Measurements from ENCODE around the gene MRPS5.

- TF ChIP-seq TAF1 (IDR thresholded peaks at IDR 0.05; ENCODE audit: borderline replicate concordance, insufficient read depth, low read length) (no peak), POLR2AphosphoS5 (IDR thresholded peaks at IDR 0.05; ENCODE audit: low read depth, low read length) (no peak)
Measured at GRCh38 chr2:95109260-95109659, 12.3 kb downstream of the MRPS5 start.
